HG03457 (cell line): ENCODE measurements around the gene ACSS1.

ENCODE experiments used
- ATAC-seq: cut with Tn5 transposase; IDR thresholded peaks from one replicate; pipeline ENCODE4 v1.9.1; 2021; ENCODE audit warnings: moderate number of reproducible peaks; ENCODE audit not compliant: unreplicated experiment

The ACSS1 gene

GRCh38 chr20:24961384-24962181 lies 96.4 kb downstream of the ACSS1 start:
- ATAC-seq = no peak

- ATAC-seq = no peak
These were observed 97.1 kb downstream of the ACSS1 start for GRCh38 chr20:24960861-24961260.

GRCh38 chr20:24960302-24960801 lies 97.6 kb downstream of the ACSS1 start:
- ATAC-seq = no peak

GRCh38 chr20:24959591-24960301 lies 98.2 kb downstream of the ACSS1 start:
- no peak for ATAC-seq

GRCh38 chr20:24958506-24959385 lies 99.2 kb downstream of the ACSS1 start:
- ATAC-seq = no peak

GRCh38 chr20:24957326-24958016 lies 100.5 kb downstream of the ACSS1 start:
- no peak for ATAC-seq
